HepG2 (cell line): Measurements from ENCODE around the gene EFS. TPM values are rescaled to one million over a fixed set of nuclear protein-coding genes. Genes with fewer than 3 reads are reported as not detected.
A peak's percentile ranks its signal among the peaks of the same experiment; 100 is the strongest.

Experiments
- CENPX ChIP-seq: sonication (generic); formaldehyde crosslinking; IDR thresholded peaks from 2 replicates; pipeline ENCODE4 v1.9.0; 2021; ENCODE audit warnings: mild to moderate bottlenecking, missing genetic modification reagents, moderate library complexity
- EED ChIP-seq: sonication (generic); formaldehyde crosslinking; IDR thresholded peaks from 2 replicates; pipeline ENCODE4 v1.5.0; 2020; ENCODE audit warnings: mild to moderate bottlenecking, missing genetic modification reagents
- EP300 ChIP-seq, 3 experiments: sonication (generic) in 1 of 3; formaldehyde crosslinking in 1 of 3; IDR thresholded peaks; 2 replicates each; pipeline versions ENCODE4 v1.5.1 to v1.6.1; 2011 to 2020; ENCODE audit warnings: low read depth in 2 of 3, low read length in 2 of 3, borderline replicate concordance in 1 of 3, improper control_type of control experiment in 1 of 3, mild to moderate bottlenecking in 1 of 3, missing genetic modification reagents in 1 of 3, moderate library complexity in 1 of 3
- ERF ChIP-seq: IDR thresholded peaks from 2 replicates; pipeline ENCODE4 v1.6.1; 2018; ENCODE audit warnings: missing biosample characterization, missing genetic modification reagents
- HDAC2 ChIP-seq: sonication (generic); formaldehyde crosslinking; IDR thresholded peaks from 2 replicates; pipeline ENCODE4 v1.4.0; 2020; ENCODE audit warnings: missing genetic modification reagents
- JARID2 ChIP-seq: sonication (generic); formaldehyde crosslinking; IDR thresholded peaks from 2 replicates; pipeline ENCODE4 v1.8.1; 2023; ENCODE audit warnings: missing genetic modification reagents, inconsistent platforms; ENCODE audit not compliant: insufficient replicate concordance
- KDM2A ChIP-seq: sonication (generic); formaldehyde crosslinking; IDR thresholded peaks from 2 replicates; pipeline ENCODE4 v1.4.0; 2020; ENCODE audit warnings: low read depth, missing genetic modification reagents, borderline replicate concordance
- RFXANK ChIP-seq: IDR thresholded peaks from 2 replicates; pipeline ENCODE4 v1.6.1; 2016
- SMARCC2 ChIP-seq: fragments of 450-650 bp; IDR thresholded peaks from 2 replicates; pipeline ENCODE4 v1.6.1; 2017; ENCODE audit warnings: antibody characterized with exemption, mild to moderate bottlenecking
- ZNF430 ChIP-seq: sonication (generic); formaldehyde crosslinking; IDR thresholded peaks from 2 replicates; pipeline ENCODE4 v1.9.0; 2021; ENCODE audit warnings: mild to moderate bottlenecking, missing genetic modification reagents
- ZNF615 ChIP-seq: sonication (generic); formaldehyde crosslinking; IDR thresholded peaks from 2 replicates; pipeline ENCODE4 v1.5.0; 2020; ENCODE audit warnings: mild to moderate bottlenecking, missing genetic modification reagents, borderline replicate concordance
- ZNF672 ChIP-seq: sonication (generic); formaldehyde crosslinking; IDR thresholded peaks from 2 replicates; pipeline ENCODE4 v1.8.1; 2022; ENCODE audit warnings: missing genetic modification reagents
- ZNF713 ChIP-seq: sonication (generic); formaldehyde crosslinking; IDR thresholded peaks from 2 replicates; pipeline ENCODE4 v1.4.0; 2020; ENCODE audit warnings: mild to moderate bottlenecking, missing genetic modification reagents
- polyA plus RNA-seq, 8 experiments: library from polyadenylated mRNA; depleted of rRNA in 3 of 8; stranded (reverse) in 7 of 8; unstranded in 1 of 8; fragments of >200 nt; fragmentation: Illumina TruSeq in 4 of 8; extraction: Trizol in 4 of 8; gene quantifications; 2 replicates each; pipeline versions ENCODE4 v1.2.1 to v1.2.3, GENCODE V29; 2011 to 2016; ENCODE audit warnings: low read depth in 4 of 8, missing spikeins in 1 of 8, mixed read lengths in 1 of 8; ENCODE audit not compliant: insufficient read depth in 1 of 8
- total RNA-seq, 5 experiments: library from RNA; depleted of rRNA; stranded (reverse); fragments of >200 nt; fragmentation: Illumina TruSeq; extraction: Trizol; gene quantifications; 2 replicates each; pipeline ENCODE4 v1.2.3, GENCODE V29; 2016; ENCODE audit warnings: low read depth in 1 of 5
- TF ChIP-seq, protein P1 (sequence below): sonication (generic); formaldehyde crosslinking; IDR thresholded peaks from 2 replicates; pipeline ENCODE4 v1.9.0; 2021; ENCODE audit warnings: missing genetic modification reagents, borderline replicate concordance
- TF ChIP-seq, protein P2 (sequence below), 2 experiments: IDR thresholded peaks; 2 replicates each; pipeline ENCODE4 v1.6.1; 2011 to 2012; ENCODE audit warnings: low read length in 2 of 2, borderline replicate concordance in 1 of 2, low read depth in 1 of 2, mild to moderate bottlenecking in 1 of 2, moderate library complexity in 1 of 2
- TF ChIP-seq, protein P3 (sequence below): IDR thresholded peaks from 2 replicates; pipeline ENCODE4 v1.6.1; 2016; ENCODE audit warnings: low read depth, borderline replicate concordance
- TF ChIP-seq, protein P4 (sequence below): sonication (generic); formaldehyde crosslinking; IDR thresholded peaks from 2 replicates; pipeline ENCODE4 v1.4.0; 2020; ENCODE audit warnings: mild to moderate bottlenecking, missing genetic modification reagents
- TF ChIP-seq, protein P5 (sequence below): sonication (generic); formaldehyde crosslinking; IDR thresholded peaks from 2 replicates; pipeline ENCODE4 v1.8.0; 2022; ENCODE audit warnings: low read depth, missing genetic modification reagents
- TF ChIP-seq, protein P6 (sequence below): sonication (generic); formaldehyde crosslinking; IDR thresholded peaks from 2 replicates; pipeline ENCODE4 v1.4.0; 2020; ENCODE audit warnings: mild to moderate bottlenecking, missing genetic modification reagents

EFS gene
- total and polyA plus RNA-seq, 2 of the 13 experiments (the other 11 are each of a cell fraction or from before 2014, with no cell fraction given): not detected

DNA sequence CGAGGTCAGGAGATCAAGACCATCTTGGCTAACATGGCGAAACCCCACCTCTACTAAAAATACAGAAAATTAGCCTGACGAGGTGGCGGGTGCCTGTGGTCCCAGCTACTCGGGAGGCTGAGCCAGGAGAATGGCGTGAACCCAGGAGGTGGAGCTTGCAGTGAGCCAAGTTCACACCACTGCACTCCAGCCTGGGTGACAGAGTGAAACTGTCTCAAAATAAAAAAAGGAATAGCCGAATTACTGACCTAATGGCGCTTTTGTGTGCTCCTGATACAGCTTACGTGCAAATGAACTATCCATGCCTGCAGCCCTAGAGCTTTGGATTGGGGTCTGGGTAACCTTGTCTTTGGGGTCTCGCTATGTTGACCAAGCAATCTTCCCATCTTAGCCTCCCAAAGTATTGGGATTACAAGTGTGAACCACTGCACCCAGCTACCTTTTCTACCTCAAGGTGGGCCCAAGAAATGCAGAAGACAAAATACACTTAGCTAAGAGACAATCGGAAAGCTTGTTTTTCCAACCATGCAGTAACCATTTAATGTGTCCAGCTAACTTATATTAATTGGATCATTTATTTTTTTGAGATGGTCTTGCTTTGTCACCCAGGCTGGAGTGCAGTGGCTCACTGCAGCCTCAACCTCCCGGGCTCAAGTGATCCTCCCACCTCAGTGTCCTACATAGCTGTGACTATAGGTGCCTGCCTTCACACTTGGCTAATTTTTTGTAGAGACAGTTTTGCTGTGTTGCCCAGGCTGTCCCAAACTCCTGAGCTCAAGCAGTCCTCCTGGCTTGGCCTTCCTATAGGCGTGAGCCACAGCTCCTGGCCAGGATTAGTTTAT is 38.3 kb downstream of the EFS start (continued):
- no peak; the same call in 1 of the 2 replicates for TF ChIP-seq ZNF615 (CRISPR knock-in tag)
- TF ChIP-seq, protein P1, sequence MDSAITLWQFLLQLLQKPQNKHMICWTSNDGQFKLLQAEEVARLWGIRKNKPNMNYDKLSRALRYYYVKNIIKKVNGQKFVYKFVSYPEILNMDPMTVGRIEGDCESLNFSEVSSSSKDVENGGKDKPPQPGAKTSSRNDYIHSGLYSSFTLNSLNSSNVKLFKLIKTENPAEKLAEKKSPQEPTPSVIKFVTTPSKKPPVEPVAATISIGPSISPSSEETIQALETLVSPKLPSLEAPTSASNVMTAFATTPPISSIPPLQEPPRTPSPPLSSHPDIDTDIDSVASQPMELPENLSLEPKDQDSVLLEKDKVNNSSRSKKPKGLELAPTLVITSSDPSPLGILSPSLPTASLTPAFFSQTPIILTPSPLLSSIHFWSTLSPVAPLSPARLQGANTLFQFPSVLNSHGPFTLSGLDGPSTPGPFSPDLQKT (CRISPR knock-in tag): no peak
- no peak for TF ChIP-seq EED (CRISPR knock-in tag)
- TF ChIP-seq EP300 (IDR thresholded peaks at IDR 0.05; ENCODE audit: low read depth in 2 of 2, low read length in 2 of 2): no peak
- peak; percentile 34; the same call in 1 of the 2 replicates for TF ChIP-seq EP300 (CRISPR knock-in tag; IDR thresholded peaks at IDR 0.05; ENCODE audit: borderline replicate concordance)
- TF ChIP-seq, protein P2, sequence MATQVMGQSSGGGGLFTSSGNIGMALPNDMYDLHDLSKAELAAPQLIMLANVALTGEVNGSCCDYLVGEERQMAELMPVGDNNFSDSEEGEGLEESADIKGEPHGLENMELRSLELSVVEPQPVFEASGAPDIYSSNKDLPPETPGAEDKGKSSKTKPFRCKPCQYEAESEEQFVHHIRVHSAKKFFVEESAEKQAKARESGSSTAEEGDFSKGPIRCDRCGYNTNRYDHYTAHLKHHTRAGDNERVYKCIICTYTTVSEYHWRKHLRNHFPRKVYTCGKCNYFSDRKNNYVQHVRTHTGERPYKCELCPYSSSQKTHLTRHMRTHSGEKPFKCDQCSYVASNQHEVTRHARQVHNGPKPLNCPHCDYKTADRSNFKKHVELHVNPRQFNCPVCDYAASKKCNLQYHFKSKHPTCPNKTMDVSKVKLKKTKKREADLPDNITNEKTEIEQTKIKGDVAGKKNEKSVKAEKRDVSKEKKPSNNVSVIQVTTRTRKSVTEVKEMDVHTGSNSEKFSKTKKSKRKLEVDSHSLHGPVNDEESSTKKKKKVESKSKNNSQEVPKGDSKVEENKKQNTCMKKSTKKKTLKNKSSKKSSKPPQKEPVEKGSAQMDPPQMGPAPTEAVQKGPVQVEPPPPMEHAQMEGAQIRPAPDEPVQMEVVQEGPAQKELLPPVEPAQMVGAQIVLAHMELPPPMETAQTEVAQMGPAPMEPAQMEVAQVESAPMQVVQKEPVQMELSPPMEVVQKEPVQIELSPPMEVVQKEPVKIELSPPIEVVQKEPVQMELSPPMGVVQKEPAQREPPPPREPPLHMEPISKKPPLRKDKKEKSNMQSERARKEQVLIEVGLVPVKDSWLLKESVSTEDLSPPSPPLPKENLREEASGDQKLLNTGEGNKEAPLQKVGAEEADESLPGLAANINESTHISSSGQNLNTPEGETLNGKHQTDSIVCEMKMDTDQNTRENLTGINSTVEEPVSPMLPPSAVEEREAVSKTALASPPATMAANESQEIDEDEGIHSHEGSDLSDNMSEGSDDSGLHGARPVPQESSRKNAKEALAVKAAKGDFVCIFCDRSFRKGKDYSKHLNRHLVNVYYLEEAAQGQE (IDR thresholded peaks at IDR 0.05; ENCODE audit: borderline replicate concordance in 1 of 2, low read depth in 1 of 2, low read length in 2 of 2): no peak
- no peak for TF ChIP-seq CENPX (CRISPR knock-in tag)
- no peak for TF ChIP-seq HDAC2 (CRISPR knock-in tag)
- TF ChIP-seq ERF (CRISPR knock-in tag): peak; percentile 17; the same call in 1 of the 2 replicates
- TF ChIP-seq ZNF672: no peak
- no peak for TF ChIP-seq ZNF430 (CRISPR knock-in tag)
- TF ChIP-seq, protein P3, sequence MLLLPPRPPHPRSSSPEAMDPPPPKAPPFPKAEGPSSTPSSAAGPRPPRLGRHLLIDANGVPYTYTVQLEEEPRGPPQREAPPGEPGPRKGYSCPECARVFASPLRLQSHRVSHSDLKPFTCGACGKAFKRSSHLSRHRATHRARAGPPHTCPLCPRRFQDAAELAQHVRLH: no peak
- TF ChIP-seq, protein P4, sequence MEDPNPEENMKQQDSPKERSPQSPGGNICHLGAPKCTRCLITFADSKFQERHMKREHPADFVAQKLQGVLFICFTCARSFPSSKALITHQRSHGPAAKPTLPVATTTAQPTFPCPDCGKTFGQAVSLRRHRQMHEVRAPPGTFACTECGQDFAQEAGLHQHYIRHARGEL: no peak
- TF ChIP-seq, protein P5, sequence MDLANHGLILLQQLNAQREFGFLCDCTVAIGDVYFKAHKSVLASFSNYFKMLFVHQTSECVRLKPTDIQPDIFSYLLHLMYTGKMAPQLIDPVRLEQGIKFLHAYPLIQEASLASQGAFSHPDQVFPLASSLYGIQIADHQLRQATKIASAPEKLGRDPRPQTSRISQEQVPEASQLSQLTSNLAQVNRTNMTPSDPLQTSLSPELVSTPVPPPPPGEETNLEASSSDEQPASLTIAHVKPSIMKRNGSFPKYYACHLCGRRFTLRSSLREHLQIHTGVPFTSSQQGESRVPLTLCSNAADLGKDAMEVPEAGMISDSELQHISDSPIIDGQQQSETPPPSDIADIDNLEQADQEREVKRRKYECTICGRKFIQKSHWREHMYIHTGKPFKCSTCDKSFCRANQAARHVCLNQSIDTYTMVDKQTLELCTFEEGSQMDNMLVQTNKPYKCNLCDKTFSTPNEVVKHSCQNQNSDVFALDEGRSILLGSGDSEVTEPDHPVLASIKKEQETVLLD: no peak
- TF ChIP-seq JARID2 (CRISPR knock-in tag): no peak
- TF ChIP-seq RFXANK (CRISPR knock-in tag): no peak
- peak; percentile 80 for TF ChIP-seq KDM2A (CRISPR knock-in tag)
- TF ChIP-seq, protein P6, sequence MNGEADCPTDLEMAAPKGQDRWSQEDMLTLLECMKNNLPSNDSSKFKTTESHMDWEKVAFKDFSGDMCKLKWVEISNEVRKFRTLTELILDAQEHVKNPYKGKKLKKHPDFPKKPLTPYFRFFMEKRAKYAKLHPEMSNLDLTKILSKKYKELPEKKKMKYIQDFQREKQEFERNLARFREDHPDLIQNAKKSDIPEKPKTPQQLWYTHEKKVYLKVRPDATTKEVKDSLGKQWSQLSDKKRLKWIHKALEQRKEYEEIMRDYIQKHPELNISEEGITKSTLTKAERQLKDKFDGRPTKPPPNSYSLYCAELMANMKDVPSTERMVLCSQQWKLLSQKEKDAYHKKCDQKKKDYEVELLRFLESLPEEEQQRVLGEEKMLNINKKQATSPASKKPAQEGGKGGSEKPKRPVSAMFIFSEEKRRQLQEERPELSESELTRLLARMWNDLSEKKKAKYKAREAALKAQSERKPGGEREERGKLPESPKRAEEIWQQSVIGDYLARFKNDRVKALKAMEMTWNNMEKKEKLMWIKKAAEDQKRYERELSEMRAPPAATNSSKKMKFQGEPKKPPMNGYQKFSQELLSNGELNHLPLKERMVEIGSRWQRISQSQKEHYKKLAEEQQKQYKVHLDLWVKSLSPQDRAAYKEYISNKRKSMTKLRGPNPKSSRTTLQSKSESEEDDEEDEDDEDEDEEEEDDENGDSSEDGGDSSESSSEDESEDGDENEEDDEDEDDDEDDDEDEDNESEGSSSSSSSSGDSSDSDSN (CRISPR knock-in tag): no peak
- no peak for TF ChIP-seq SMARCC2
- TF ChIP-seq ZNF713 (CRISPR knock-in tag): no peak
